Measurements from ENCODE around the gene C2orf76.

Gene C2orf76

GRCh38 chr2:119372778-119373568 lies 6.3 kb upstream of the C2orf76 start:
- TF ChIP-seq EP300 (IDR thresholded peaks at IDR 0.05; ENCODE audit: borderline replicate concordance): no peak

GRCh38 chr2:119371111-119371510 lies 4.5 kb upstream of the C2orf76 start:
- TF ChIP-seq EP300 (IDR thresholded peaks at IDR 0.05; ENCODE audit: borderline replicate concordance) (no peak), TCF12 (IDR thresholded peaks at IDR 0.05; ENCODE audit: low read depth) (no peak), TEAD4 (IDR thresholded peaks at IDR 0.05) (no peak), EGR1 (IDR thresholded peaks at IDR 0.05) (no peak), YY1 (IDR thresholded peaks at IDR 0.05; ENCODE audit: low read depth) (no peak), USF1 (IDR thresholded peaks at IDR 0.05) (no peak), MAX (IDR thresholded peaks at IDR 0.05) (no peak), REST (IDR thresholded peaks at IDR 0.05; ENCODE audit: low read depth) (no peak), FOXM1 (IDR thresholded peaks at IDR 0.05; ENCODE audit: borderline replicate concordance, low read depth) (no peak), ZBTB7A (IDR thresholded peaks at IDR 0.05; ENCODE audit: low read depth) (no peak), NFIC (IDR thresholded peaks at IDR 0.05) (no peak), CEBPB (IDR thresholded peaks at IDR 0.05) (no peak), RAD21 (IDR thresholded peaks at IDR 0.05; ENCODE audit: low read depth) (no peak), CREB1 (IDR thresholded peaks at IDR 0.05; ENCODE audit: low read depth) (no peak), TAF1 (IDR thresholded peaks at IDR 0.05; ENCODE audit: low read depth) (no peak)

GRCh38 chr2:119369845-119370244 lies 3.2 kb upstream of the C2orf76 start:
- no peak for TF ChIP-seq RAD21 (IDR thresholded peaks at IDR 0.05; ENCODE audit: low read depth)
- TF ChIP-seq USF1 (IDR thresholded peaks at IDR 0.05): no peak
- TF ChIP-seq EGR1 (IDR thresholded peaks at IDR 0.05): no peak
- no peak for TF ChIP-seq TEAD4 (IDR thresholded peaks at IDR 0.05)
- no peak for TF ChIP-seq REST (IDR thresholded peaks at IDR 0.05; ENCODE audit: low read depth)
- TF ChIP-seq ZBTB7A (IDR thresholded peaks at IDR 0.05; ENCODE audit: low read depth): no peak

- TF ChIP-seq ZBTB7A (IDR thresholded peaks at IDR 0.05; ENCODE audit: low read depth) (peak; percentile 57; the same call in 1 of the 2 replicates), FOXM1 (IDR thresholded peaks at IDR 0.05; ENCODE audit: borderline replicate concordance, low read depth) (no peak)
These were observed 952 bp upstream of the C2orf76 start for GRCh38 chr2:119367472-119368099.

- TF ChIP-seq ZBTB7A (IDR thresholded peaks at IDR 0.05; ENCODE audit: low read depth) (peak; percentile 47; the same call in 1 of the 2 replicates), RAD21 (IDR thresholded peaks at IDR 0.05; ENCODE audit: low read depth) (no peak), TAF1 (IDR thresholded peaks at IDR 0.05; ENCODE audit: low read depth) (no peak), EP300 (IDR thresholded peaks at IDR 0.05; ENCODE audit: borderline replicate concordance) (no peak), MAX (IDR thresholded peaks at IDR 0.05) (no peak), NFIC (IDR thresholded peaks at IDR 0.05) (no peak), EGR1 (IDR thresholded peaks at IDR 0.05) (no peak), YY1 (IDR thresholded peaks at IDR 0.05; ENCODE audit: low read depth) (peak; percentile 31; the same call in 1 of the 2 replicates), CEBPB (IDR thresholded peaks at IDR 0.05) (no peak)
These were observed 429 bp downstream of the C2orf76 start for GRCh38 chr2:119366161-119366648.

- no peak for TF ChIP-seq FOXM1 (IDR thresholded peaks at IDR 0.05; ENCODE audit: borderline replicate concordance, low read depth)
- TF ChIP-seq YY1 (IDR thresholded peaks at IDR 0.05; ENCODE audit: low read depth): no peak
- TF ChIP-seq NFIC (IDR thresholded peaks at IDR 0.05): no peak
- TF ChIP-seq USF1 (IDR thresholded peaks at IDR 0.05): no peak
- no peak for TF ChIP-seq RAD21 (IDR thresholded peaks at IDR 0.05; ENCODE audit: low read depth)
- TF ChIP-seq EP300 (IDR thresholded peaks at IDR 0.05; ENCODE audit: borderline replicate concordance): no peak
- TF ChIP-seq TAF1 (IDR thresholded peaks at IDR 0.05; ENCODE audit: low read depth): no peak
- no peak for TF ChIP-seq REST (IDR thresholded peaks at IDR 0.05; ENCODE audit: low read depth)
- TF ChIP-seq TEAD4 (IDR thresholded peaks at IDR 0.05): no peak
- no peak for TF ChIP-seq CREB1 (IDR thresholded peaks at IDR 0.05; ENCODE audit: low read depth)
- no peak for TF ChIP-seq ZBTB7A (IDR thresholded peaks at IDR 0.05; ENCODE audit: low read depth)
- no peak for TF ChIP-seq EGR1 (IDR thresholded peaks at IDR 0.05)
- TF ChIP-seq CEBPB (IDR thresholded peaks at IDR 0.05): no peak
- TF ChIP-seq TCF12 (IDR thresholded peaks at IDR 0.05; ENCODE audit: low read depth): no peak
These were observed 1.2 kb downstream of the C2orf76 start for GRCh38 chr2:119365436-119365835.

Data from Ishikawa (cell line).